Activated CD4-positive, alpha-beta T cell treated with anti-CD3 and anti-CD28 coated beads for 1 hour (primary cell): ENCODE results near the gene C1orf94.
"Not testable (repeated sequence)": the region's sequence is repeated elsewhere in the genome, so short reads cannot be mapped to it uniquely, and the experiment has no call there.

Experiments
- DNase-seq: peaks from one replicate; pipeline ENCODE4 v3.0.0-alpha.2; 2020

The C1orf94 gene

DNA sequence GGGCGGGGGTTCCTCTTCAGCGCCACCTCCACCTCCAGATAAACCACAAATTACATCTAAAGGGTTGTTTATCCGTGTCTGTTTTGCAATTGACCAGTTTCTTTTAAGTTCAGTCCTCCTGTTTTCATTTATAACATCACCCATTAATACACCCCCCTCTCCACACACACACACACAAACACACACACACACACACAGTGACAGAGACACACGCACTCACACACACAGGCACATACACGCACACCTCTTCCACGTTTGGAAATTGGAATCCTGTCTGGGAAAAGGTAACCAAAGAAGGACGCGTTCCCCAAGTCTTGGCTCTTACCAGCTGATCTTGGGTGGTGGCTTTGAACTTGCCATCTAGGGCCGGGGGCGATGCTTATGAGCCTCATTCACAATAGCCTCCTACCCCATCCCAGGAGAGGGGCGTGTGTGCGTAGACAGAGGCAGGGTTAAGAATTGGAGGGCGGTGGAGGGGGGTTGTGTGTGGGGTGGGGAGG lies 11.2 kb upstream of the C1orf94 start:
- no peak for DNase-seq

DNA sequence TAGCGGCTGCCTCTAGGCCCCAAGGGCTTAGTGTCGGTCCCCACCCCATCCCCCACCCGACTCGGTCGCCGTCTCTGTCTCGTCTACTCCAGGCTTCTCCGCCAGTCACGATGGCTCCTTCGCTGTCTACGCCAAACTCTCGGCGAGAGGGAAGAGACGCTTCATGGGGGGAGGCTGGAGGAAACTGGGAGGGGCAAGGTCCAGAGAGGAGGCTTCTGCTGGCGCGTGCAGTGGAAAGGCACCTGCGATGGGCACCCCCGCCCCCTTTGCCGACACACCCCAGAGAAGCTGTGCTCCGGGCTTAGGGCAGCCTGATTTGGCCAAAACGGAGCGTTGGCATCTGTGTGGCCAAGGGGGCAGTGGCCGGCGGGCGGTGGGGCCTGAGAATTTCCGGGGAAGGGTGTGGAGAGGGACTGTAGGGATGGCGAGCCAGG lies 10.5 kb upstream of the C1orf94 start:
- no peak for DNase-seq

DNA sequence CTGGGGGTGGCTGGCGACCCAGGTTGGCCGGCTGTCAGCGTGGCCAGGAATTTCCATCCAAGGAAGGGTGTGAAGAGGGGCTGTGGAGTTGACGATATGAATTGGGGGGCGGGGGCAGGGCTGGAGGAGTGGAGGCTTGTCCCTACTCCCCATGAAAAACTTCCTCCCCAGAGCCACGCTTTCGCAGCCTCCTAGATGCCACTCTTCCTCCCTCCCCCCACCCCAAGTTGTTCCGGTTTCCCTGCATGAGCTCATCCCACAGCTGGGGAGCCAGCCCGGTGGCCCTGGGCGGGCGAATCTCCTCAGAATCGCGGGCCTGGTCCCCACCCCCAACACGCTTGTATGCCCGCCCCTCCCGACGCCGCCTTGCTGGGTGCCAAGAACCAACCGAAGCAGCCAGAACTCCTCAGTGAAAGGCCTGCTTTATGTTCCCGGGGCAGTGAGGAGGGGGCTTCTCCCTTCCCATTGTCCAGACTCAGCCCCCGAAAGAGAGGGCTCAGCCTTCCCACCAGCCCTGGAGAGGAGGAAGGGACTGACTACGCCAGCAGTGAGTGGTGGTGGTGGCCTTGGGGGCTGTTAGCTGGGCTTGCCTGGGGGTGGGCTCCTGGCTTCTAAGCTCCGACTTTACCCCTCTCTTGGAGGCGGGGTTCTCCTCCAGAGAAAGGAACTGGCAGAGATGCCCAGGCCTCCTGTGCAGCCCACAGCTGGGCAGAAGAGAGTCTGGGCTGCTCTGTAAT lies 9.9 kb upstream of the C1orf94 start:
- DNase-seq, result no peak

DNA sequence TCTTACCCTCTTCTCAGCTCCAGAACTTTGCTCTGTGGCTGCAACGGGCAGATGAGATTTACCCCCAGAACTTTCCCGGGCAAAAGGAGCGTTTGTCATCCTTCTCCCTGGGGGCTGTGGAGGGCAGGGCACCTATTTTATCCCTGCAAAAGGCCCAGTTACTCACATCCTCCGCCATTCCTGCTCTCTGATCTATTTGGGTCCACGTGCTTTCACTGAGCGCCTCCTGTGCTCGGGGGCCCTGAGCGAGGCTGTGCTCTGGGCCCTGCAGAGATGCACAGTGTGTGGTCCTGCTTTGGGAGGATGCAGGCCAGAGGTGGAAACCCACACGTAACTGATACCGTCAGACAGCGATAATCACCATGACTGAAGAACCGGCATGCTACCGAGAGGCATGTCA lies 9.3 kb upstream of the C1orf94 start:
- no peak for DNase-seq

DNA sequence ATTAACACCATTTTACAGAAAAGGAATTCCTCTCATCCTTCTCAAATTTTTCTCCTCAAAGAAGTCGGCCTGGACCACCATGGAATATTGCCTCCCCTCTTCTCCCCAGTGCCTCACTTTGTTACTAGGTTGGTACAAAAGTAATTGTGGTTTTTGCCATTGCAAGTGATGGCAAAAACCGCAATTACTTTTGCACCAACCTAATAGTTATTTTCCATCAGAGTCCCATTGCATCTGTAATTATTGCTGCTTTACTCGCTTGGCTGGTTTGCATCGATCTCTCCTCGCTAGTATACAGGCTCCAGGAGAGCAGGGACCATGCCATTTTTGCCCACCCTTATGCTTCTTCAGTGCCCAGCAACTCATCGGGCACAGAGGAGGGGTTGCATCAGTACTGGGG lies 963 bp upstream of the C1orf94 start:
- no peak for DNase-seq

DNA sequence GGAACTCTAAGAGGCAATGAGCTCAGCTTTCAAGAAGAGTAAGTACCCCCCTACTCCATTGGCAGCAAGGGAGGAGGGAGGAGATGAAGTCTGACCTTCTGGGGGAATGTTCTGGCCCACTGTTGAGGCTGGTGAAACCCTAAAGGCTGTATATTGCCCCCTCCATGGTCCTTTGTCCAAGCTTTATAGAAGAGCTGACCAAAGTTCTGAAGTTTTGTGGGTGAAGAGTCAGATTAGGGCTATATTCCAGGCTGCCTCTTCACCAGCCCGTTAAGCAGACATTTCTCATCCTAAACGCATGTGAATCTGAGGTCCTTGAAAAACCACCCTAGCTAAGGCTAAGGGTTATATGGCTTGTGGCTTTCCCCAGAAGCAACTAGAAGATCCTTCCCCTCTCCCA lies 1.4 kb downstream of the C1orf94 start:
- DNase-seq, result no peak

DNA sequence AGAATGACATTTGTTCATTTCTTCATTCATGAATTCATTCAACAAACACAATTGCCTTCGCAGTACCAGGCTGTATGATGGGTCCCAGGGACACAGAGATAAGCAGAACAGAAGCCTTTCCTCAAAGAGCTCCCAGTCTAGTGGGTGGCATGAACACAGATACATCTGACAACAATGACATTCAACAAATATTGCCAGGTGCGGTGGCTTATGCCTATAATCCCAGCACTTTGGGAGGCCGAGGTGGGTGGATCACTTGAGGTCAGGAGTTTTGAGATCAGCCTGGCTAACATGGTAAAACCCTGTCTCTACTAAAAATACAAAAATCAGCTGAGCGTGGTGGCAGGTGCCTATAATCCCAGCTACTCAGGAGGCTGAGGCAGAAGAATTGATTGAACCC lies 6.7 kb downstream of the C1orf94 start:
- DNase-seq, result not testable (repeated sequence)

DNA sequence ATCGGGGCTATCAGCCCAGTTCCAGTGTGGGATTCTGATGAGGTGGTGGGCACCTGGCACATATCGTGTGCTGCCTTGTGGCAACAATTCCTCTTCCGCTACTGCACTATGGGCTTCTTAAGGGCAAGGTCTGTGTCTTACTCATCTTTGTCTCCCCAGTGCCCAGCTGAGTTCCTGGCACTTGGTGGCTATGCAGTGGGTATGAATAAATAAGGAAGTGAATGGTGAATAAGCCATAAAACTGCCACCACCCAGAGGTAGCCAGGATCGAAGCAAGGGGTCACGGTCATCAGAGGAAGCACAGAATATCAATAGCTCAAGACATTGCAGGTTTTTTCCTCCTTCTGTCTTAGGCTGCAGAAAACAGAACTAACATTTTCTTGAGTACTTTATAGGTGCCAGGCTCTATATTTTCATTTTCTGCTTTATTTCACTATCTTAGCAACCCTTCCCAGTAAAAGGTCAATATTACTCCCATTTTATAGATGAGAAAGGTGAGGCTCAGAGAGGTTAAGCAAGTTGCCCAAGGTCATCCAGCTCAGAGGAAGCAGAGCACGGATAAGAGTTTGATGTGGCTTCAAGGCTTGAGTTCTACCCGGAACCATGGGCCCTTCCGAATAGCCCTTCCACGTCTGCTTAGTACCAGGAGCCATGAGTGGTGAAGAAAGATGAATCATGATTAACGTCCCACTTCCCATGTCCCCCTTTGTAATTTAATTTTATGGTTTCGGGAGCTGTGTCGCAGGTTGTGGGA lies 10.2 kb downstream of the C1orf94 start:
- DNase-seq, result no peak

DNA sequence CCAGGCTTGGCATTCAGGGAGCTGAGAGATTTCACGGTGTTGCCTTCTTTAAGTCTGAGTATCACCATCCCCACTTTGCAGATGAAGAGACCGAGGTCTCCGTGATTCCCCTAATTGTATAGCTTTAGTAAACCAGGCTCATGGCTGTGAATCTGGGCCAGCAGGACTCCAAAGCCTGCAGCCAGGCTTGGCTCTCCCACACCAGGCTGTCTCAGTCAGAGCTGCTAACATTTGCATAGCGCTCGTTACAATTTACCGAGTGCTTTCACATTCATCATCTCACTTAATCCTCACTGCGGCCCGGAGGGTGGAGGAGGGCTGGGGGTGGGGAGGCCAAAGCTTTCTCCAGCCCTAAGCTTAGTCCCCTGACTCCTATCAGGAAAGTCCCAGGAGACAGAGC lies 11.7 kb downstream of the C1orf94 start:
- no peak for DNase-seq

DNA sequence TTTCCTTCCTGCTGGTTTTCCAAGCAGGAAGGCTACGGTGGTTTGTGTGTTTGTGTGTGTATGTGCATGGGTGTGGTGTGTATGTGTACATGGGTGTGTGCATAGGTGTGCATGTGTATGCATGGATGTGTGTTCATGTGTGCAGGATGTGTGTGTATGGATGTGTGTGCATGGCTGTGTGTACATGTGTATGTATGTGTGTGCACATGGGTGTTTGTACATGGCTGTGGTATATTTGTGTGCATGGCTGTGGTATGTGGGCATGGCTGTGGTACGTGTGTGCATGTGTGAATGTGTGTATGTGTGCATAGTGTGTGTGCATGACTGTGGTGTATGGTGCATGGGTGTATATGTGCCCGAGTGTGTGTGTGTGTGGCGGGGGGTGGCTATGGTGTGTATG lies 12.3 kb downstream of the C1orf94 start:
- DNase-seq, result no peak

DNA sequence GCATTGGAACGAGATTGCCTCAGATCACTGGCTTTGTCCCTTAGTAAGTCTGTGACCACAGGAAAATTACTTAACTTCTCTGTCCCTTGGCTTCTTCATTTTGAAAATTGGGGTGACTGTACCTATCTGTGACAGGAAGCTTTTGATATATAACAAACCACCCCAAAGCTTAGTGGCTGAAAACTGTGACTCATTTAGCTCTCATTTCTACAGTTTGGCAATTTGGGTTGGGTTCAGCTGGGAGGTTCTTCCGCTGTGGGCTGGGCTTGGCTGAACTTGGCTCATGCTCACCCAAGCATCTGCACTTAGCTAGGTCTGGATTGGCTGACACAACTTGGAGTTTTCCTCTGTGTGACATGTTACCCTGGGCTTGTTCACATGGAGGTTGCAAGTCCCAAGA lies 14.0 kb downstream of the C1orf94 start:
- no peak for DNase-seq

DNA sequence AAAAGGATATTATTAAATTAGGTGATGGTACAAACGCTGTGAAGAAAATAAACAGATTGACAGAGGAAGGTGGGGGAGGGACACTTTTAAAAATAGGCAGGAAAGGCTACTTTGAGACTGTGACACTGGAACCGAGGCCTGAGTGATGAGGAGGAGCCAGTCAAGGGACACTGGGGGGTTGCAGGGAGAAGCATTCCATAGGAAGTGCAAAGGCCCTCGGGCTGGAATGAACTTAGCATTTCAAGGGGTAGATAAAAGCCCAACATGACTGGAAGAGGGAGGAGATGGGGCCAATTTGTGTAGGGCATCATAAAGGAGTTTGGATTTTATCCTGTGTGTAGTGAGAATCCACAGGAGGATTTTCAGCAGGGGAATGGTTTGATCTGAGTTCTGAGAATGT lies 15.9 kb downstream of the C1orf94 start:
- no peak for DNase-seq

DNA sequence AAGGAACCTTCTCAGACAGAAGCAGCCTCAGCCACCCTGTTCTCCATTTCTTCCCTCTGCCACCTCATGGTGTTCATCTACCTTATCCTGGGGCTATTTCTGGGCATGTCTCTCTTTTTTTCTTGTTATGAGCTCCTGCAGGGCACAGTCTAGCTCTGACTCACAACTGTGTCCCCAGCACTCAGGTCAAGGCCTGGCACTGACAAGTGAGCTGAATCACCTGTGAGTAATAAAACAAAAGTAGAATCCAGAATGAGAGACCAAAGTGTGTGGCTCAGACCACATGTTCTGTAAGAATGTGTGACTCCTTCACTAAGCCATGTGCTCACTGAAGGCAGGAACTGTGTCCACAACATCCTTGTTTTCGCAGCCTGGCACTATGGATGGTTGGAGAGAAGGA lies 23.2 kb downstream of the C1orf94 start:
- no peak for DNase-seq

DNA sequence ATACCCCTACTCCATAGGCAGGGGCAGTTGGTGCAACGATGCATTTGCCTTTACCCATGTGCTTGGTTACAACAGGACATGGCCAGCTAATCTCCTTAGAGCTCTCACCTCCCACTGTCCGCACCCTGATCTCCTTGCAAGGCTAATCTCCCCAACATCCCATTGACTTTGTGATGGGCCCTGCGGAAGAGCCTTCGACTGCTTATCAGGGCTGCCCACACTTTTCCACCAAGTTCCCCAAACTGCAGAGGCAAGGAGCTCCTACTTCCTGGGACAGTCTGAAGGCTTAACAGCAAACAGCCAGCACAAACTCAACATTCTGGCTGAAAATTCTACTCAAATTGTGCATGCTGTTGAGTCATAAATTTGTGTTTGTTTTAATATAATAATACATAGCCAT lies 36.0 kb downstream of the C1orf94 start:
- no peak for DNase-seq

DNA sequence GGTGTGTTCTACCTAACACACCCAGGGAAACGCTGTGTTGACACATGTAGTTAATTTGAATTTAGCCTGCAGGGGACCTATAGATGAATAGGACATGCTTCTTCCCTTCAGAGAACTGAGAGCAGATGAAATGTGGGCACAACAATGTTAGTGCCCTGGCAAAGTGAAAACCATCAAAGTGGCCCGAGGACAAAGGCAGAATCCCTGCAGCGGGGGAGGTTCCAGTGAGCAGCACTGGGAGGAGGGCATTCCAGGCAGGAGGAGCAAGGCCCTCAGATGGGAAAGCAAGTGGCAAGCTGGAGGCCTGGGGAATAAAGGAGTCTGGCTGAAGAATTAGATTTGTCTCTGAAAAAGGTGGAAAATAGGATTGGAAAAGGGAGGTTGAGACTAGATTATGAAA lies 37.2 kb downstream of the C1orf94 start:
- DNase-seq, result no peak

DNA sequence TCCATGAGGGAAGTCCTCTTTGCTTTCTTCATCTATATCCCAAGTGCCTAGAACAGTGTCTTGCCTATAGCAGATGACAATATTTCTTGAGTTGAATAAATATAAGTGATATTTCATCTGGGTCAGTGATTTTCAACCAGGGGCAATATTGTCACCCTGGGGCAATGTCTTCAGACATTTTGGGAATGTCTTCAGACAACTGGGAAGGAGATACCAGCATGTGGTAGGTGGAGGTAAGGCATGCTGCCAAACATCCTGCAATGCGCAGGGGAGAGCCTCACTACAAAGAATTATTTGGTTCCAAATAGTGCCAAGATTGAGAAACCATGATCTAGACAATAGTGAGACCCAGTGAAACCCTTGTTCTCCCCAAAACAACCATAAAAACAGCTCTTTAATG lies 54.7 kb downstream of the C1orf94 start:
- DNase-seq, result no peak

DNA sequence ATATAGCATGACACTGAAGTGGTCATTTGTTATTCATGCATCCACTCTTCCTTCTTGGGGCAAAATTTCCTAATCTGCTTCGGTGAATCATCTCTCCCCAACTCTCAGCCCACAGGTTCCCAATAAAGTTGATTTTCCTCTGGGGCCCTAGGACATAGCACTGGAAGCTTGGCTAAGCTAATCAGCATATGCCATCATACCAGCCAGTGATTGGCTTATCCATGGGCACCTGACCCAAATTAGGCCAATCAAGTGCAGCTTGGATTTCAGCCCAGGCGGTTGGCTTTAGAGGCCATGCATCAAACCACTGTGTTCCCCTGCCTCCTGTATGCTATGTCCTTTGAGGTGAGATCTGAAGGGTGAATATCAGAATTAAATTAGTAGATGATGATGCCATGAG lies 58.9 kb downstream of the C1orf94 start:
- no peak for DNase-seq

DNA sequence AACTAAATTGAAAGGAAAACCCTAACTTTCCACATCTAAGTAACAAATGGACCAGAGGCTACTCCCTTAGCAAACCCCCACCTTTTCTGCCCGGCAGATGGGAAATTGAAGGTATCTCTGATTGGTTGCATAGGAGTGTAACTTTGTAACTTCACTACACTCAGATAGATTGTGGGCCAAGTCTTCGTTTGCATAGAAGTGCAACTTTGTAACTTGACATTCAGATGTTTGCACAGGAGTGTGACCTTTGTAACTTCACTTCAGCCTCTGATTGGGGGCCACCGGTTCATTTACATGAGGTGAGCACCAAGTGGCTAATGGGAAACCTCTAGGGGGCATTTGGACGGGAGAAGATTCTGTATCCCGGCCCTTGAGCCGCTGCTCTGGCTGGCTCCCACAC lies 59.4 kb downstream of the C1orf94 start:
- DNase-seq, result no peak

DNA sequence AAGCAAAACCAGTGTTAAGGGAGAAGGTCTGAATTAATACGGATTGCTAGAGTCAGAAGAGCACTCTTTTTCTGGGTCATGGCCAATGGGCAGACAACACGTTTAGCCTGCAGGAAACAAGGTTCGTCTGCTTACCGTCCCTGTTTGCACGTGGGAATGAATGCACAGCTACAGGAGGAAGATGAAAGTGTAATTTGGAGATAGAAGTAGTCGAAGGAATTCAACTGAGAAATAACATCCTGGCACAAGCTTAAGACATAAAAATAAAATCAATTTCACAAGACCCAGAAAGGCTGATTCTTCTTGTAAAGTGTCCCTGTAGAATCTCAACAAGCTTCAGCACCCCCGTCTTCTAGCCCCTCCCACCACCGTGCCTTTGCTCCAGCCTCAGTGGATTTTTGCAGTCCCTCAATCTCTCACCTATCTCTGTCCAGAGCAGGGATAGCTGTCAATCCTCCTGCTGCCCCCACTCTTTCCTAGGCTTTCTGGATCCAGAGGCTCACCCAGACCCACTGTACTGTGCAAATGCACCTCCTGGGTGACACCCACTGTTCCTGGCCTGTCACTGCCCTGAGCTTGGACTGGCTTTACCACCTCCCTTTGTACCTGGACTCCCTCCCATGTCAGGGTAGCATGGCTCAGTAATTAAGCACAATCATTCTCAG lies 60.6 kb downstream of the C1orf94 start:
- DNase-seq, result no peak

DNA sequence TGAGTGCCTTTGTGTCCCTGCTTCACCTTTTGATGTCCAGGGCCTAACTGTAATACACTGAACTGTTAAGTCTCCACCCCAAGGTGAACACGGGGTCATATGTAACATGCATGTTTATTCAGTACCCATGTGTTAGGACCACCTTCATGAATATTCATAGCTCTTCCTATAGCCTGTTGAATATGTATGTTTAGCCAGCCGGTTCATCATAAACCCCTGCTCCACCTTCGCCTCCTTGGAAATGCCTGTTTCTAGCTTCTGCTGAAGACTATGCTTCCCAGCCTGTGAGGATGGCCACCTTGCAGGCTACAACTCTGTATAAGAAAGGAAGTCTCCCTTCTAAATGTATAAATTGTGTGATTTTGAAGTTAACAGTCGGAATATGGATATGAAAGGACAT lies 69.3 kb downstream of the C1orf94 start:
- no peak for DNase-seq

DNA sequence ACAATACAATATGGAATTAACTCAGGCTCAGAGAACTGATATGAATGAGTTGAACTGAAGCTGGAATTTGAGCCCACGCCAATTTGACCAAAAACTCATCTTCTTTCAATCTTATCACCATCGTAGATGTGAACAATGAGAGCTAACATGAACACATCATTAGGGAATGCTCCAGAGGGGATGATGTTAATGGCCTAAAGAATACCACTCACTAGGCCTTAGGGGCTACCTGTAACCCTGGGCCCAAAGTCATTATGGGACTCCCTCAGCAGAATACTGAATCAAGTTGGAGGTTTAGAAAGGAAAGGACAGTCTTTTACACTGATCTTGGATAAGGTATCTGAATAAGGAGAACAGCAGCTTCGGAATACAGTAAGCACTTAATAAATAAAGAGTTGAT lies 73.6 kb downstream of the C1orf94 start:
- DNase-seq, result no peak

DNA sequence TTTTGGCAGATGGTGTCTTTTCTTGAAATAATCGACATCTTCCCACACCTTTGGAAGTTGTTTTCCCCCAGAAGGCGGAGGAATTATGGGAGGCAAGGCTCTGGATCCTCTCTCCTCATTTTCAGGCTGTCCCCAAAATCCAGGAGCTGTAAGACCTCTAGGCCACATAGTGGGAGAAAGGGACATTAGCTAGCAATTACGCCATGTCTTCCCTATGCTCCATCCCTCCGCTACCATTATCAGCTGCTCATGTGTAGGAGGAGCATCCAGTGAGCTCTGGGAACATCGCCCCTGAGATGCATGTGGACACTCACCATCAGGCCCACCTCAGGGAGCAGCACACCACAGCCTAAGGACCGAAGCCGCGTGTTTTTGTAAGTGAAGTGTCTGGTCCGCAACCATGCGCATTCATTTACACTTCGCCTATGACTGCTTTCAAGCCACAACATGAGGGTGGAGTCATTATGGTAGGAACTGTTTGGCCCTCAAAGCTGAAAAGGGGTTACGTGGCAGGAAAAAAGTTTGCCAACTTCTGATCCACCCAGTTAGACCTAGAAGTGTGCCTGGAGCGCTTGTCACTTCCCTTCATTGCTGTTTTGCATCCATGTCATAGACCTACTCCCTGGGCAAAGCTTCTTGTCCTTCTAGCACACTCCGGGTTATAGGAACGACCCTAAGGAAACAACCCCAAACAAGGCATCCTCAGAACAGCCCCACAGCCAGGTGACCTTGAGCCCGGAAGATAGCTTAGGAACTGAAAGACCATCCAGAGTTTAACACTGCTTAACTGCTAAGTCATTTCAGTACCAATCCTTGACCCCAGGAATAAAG lies 85.5 kb downstream of the C1orf94 start:
- no peak for DNase-seq

DNA sequence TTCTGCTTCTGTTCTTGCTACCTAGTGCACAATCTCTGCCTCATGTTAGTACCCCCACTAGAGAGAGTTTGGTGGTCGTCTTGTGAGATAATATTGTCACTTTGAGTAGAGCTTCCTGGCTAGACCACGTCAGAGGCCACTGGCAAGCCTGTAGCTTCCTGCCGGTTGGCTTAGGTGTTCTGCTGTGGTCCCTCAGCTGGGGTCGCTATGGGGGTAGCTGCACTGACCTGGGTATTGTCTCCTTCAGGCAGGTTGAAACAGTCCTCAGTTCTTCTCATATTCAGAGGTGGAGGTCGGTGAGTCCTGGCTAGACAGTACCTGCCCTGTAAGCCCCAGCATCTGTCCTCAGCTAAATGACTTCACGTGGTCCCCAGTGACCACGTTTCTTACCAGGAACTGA lies 86.2 kb downstream of the C1orf94 start:
- DNase-seq, result no peak
